IMR-90 (cell line): Measurements from ENCODE around the gene CACNA1I.

Experiments
- BHLHE40 ChIP-seq: fragments of 150-350 bp; IDR thresholded peaks from 2 replicates; pipeline ENCODE4 v1.6.1; 2016; ENCODE audit warnings: mild to moderate bottlenecking, low read depth, low read length
- CEBPB ChIP-seq: IDR thresholded peaks from 2 replicates; pipeline ENCODE4 v1.6.1; 2012; ENCODE audit warnings: low read depth, low read length, improper control_type of control experiment
- CTCF ChIP-seq: conservative IDR thresholded peaks from 2 replicates; pipeline ENCODE4 v1.5.1; 2012; ENCODE audit warnings: mild to moderate bottlenecking, low read depth, low read length, improper control_type of control experiment
- POLR2A ChIP-seq: IDR thresholded peaks from 2 replicates; pipeline ENCODE4 v1.6.1; 2012; ENCODE audit warnings: mild to moderate bottlenecking, low read depth, low read length
- RAD21 ChIP-seq: IDR thresholded peaks from 2 replicates; pipeline ENCODE4 v1.6.1; 2012; ENCODE audit warnings: low read length, improper control_type of control experiment
- RFX5 ChIP-seq: IDR thresholded peaks from 2 replicates; pipeline ENCODE4 v1.8.0; 2012; ENCODE audit warnings: low read depth, mild to moderate bottlenecking, low read length, moderate library complexity

GRCh38 chr22:39713799-39714290 is 143.3 kb downstream of the CACNA1I start:
- TF ChIP-seq CTCF: no peak
- TF ChIP-seq BHLHE40: no peak
- TF ChIP-seq POLR2A: no peak
- TF ChIP-seq RAD21: no peak
- TF ChIP-seq RFX5: no peak
- no peak for TF ChIP-seq CEBPB
